ENCODE data around the gene PALLD. TPM values are rescaled to one million over a fixed set of nuclear protein-coding genes. Genes with fewer than 3 reads are reported as not detected.

Gene PALLD
- total RNA-seq, 1 experiment from 2014 or later, result 23.7 TPM

- peak; percentile 70 for DNase-seq (ENCODE audit: low spot score)
- peak overlapping the region; percentile 98 for H3K4me3 Mint-ChIP-seq
- peak; percentile 78 for ATAC-seq
- 0 out of 2 replicates have a peak, but pooled peaks cover 3% of the 10 kb centered on the region for H3K36me3 Mint-ChIP-seq
- H3K9me3 Mint-ChIP-seq, result no peaks in the 10 kb centered on the region
- ChIA-PET CTCF (interaction anchor here (0.6 to 5.5 kb wide), 23 partner anchors 8 to 247 kb away, joined by 3 to 43 read pairs (median 4); partner anchors contain the start of gene CBR4), POLR2A (interaction anchor here (0.6 to 4.0 kb wide), 11 partner anchors 8 to 141 kb away, joined by 3 to 43 read pairs (median 4); no protein-coding TSS in a partner anchor)
- H3K27me3 Mint-ChIP-seq (ENCODE audit: low read depth), result peaks cover 29% of the 10 kb centered on the region
- peaks cover 46% of the 10 kb centered on the region for H3K4me1 Mint-ChIP-seq
- no peak overlapping the region; the same call in 1 of the 2 replicates for H3K27ac Mint-ChIP-seq
- peak; percentile 23; the same call in 1 of the 2 replicates for TF ChIP-seq CTCF (IDR thresholded peaks at IDR 0.05)
- TF ChIP-seq FOXK1 (CRISPR knock-in tag; IDR thresholded peaks at IDR 0.05), result no peak
- TF ChIP-seq, protein P1, sequence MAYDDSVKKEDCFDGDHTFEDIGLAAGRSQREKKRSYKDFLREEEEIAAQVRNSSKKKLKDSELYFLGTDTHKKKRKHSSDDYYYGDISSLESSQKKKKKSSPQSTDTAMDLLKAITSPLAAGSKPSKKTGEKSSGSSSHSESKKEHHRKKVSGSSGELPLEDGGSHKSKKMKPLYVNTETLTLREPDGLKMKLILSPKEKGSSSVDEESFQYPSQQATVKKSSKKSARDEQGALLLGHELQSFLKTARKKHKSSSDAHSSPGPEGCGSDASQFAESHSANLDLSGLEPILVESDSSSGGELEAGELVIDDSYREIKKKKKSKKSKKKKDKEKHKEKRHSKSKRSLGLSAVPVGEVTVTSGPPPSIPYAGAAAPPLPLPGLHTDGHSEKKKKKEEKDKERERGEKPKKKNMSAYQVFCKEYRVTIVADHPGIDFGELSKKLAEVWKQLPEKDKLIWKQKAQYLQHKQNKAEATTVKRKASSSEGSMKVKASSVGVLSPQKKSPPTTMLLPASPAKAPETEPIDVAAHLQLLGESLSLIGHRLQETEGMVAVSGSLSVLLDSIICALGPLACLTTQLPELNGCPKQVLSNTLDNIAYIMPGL (CRISPR knock-in tag; IDR thresholded peaks at IDR 0.05), result peak; percentile 29; the same call in 1 of the 2 replicates
Measured at GRCh38 chr4:168832763-168833575, 336.1 kb downstream of the PALLD start.

DNA sequence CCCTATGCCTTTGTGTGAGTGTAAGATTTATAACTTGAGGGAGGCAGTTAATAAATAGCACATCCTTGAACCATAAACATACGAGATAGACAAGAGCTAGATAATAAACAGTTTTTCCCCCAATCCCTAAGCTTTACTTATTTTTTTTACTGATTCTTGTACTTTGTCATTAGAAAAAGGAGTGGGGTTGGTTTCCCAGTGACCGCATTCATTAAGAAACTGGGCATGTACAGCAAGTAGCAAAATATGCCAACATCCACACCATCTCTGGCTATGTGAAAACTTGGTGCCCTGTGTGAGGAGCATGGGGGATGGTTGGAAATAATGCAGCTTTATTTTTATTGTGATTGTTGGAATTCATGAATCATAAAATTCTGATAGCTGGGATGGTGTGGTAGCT is 337.0 kb downstream of the PALLD start:
- ChIA-PET POLR2A (interaction anchor here (4.0 kb wide), 1 partner anchor 17 kb away, joined by 43 read pairs; no protein-coding TSS in a partner anchor), CTCF (interaction anchor here (0.7 to 5.5 kb wide), 12 partner anchors 11 to 248 kb away, joined by 3 to 43 read pairs (median 6); no protein-coding TSS in a partner anchor)
- Mint-ChIP-seq H3K4me3 (peak overlapping the region; percentile 78), H3K27ac (no peak overlapping the region), H3K4me1 (peaks cover 46% of the 10 kb centered on the region), H3K9me3 (no peaks in the 10 kb centered on the region), H3K36me3 (0 out of 2 replicates have a peak, but pooled peaks cover 5% of the 10 kb centered on the region), H3K27me3 (ENCODE audit: low read depth) (peaks cover 29% of the 10 kb centered on the region)
- DNase-seq (ENCODE audit: low spot score), result no peak
- no peak for ATAC-seq
- TF ChIP-seq ZNF138 (CRISPR knock-in tag; conservative IDR thresholded peaks at IDR 0.05) (no peak), ZBTB21 (CRISPR knock-in tag; IDR thresholded peaks at IDR 0.05; ENCODE audit: borderline replicate concordance) (no peak), ZSCAN18 (CRISPR knock-in tag; IDR thresholded peaks at IDR 0.05) (no peak), ZNF671 (CRISPR knock-in tag; IDR thresholded peaks at IDR 0.05) (no peak), PRRX2 (CRISPR knock-in tag; IDR thresholded peaks at IDR 0.05) (no peak), JAZF1 (CRISPR knock-in tag; IDR thresholded peaks at IDR 0.05) (no peak), ZNF512 (CRISPR knock-in tag; IDR thresholded peaks at IDR 0.05; ENCODE audit: borderline replicate concordance) (no peak), ZNF317 (CRISPR knock-in tag; IDR thresholded peaks at IDR 0.05; ENCODE audit: borderline replicate concordance, low read depth) (no peak), JUN (CRISPR knock-in tag; IDR thresholded peaks at IDR 0.05) (no peak), ZBTB43 (CRISPR knock-in tag; IDR thresholded peaks at IDR 0.05) (no peak), AR (CRISPR knock-in tag; IDR thresholded peaks at IDR 0.05) (no peak), GABPB1 (CRISPR knock-in tag; IDR thresholded peaks at IDR 0.05) (no peak)
- TF ChIP-seq, protein P2, sequence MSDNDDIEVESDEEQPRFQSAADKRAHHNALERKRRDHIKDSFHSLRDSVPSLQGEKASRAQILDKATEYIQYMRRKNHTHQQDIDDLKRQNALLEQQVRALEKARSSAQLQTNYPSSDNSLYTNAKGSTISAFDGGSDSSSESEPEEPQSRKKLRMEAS (CRISPR knock-in tag; IDR thresholded peaks at IDR 0.05), result no peak
- TF ChIP-seq, protein P3, sequence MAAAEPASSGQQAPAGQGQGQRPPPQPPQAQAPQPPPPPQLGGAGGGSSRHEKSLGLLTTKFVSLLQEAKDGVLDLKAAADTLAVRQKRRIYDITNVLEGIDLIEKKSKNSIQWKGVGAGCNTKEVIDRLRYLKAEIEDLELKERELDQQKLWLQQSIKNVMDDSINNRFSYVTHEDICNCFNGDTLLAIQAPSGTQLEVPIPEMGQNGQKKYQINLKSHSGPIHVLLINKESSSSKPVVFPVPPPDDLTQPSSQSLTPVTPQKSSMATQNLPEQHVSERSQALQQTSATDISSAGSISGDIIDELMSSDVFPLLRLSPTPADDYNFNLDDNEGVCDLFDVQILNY (CRISPR knock-in tag; IDR thresholded peaks at IDR 0.05), result no peak
- TF ChIP-seq, protein P4, sequence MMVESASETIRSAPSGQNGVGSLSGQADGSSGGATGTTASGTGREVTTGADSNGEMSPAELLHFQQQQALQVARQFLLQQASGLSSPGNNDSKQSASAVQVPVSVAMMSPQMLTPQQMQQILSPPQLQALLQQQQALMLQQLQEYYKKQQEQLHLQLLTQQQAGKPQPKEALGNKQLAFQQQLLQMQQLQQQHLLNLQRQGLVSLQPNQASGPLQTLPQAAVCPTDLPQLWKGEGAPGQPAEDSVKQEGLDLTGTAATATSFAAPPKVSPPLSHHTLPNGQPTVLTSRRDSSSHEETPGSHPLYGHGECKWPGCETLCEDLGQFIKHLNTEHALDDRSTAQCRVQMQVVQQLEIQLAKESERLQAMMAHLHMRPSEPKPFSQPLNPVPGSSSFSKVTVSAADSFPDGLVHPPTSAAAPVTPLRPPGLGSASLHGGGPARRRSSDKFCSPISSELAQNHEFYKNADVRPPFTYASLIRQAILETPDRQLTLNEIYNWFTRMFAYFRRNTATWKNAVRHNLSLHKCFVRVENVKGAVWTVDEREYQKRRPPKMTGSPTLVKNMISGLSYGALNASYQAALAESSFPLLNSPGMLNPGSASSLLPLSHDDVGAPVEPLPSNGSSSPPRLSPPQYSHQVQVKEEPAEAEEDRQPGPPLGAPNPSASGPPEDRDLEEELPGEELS (CRISPR knock-in tag; IDR thresholded peaks at IDR 0.05), result no peak

All from WTC11 (cell line).